Common myeloid progenitor, CD34-positive (primary cell): ENCODE measurements around the gene GALNT10.

Experiments
- CTCF ChIA-PET: fragments of 350-600 bp; sonication (Branson Sonifier 250); formaldehyde crosslinking; loops from one replicate; lab custom pipeline; 2021; ENCODE audit warnings: antibody characterized with exemption; lab: Charles Lee
- POLR2A ChIA-PET: fragments of 350-600 bp; sonication (Branson Sonifier 250); formaldehyde crosslinking; loops from one replicate; lab custom pipeline; 2021; ENCODE audit warnings: antibody characterized with exemption; lab: Charles Lee
- DNase-seq, 3 donors: peaks; one replicate each; pipeline versions ENCODE4 v3.0.0 to v3.0.0-alpha.2; 2013
- H3K27ac ChIP-seq, 2 experiments: 1 replicate in 1 of 2; 2 replicates in 1 of 2; pipeline ENCODE4 v1.7.0; 2013; ENCODE audit warnings: inconsistent platforms in 2 of 2, low read length in 2 of 2, mild to moderate bottlenecking in 2 of 2, low read depth in 1 of 2, moderate library complexity in 1 of 2; ENCODE audit not compliant: severe bottlenecking in 2 of 2, insufficient read depth in 1 of 2, poor library complexity in 1 of 2
- H3K27me3 ChIP-seq, 5 experiments: replicated peaks in 2 of 5; 1 replicate in 3 of 5; 2 replicates in 2 of 5; pipeline versions ENCODE4 v1.6.1 to v1.7.0; 2013; ENCODE audit warnings: low read length in 4 of 5, mild to moderate bottlenecking in 2 of 5, moderate library complexity in 2 of 5, inconsistent platforms in 1 of 5; ENCODE audit not compliant: insufficient read depth in 5 of 5, control insufficient read depth in 4 of 5
- H3K36me3 ChIP-seq, 4 experiments: 1 replicate in 2 of 4; 2 replicates in 2 of 4; pipeline versions ENCODE4 v1.6.1 to v1.7.0; 2013; ENCODE audit warnings: low read length in 3 of 4, control low read depth in 1 of 4, mild to moderate bottlenecking in 1 of 4; ENCODE audit not compliant: control insufficient read depth in 4 of 4, insufficient read depth in 4 of 4
- H3K4me1 ChIP-seq, 4 experiments: 1 replicate in 3 of 4; 2 replicates in 1 of 4; pipeline versions ENCODE4 v1.6.1 to v1.7.1; 2013; ENCODE audit warnings: low read length in 3 of 4, mild to moderate bottlenecking in 3 of 4, control low read depth in 1 of 4, inconsistent platforms in 1 of 4, moderate library complexity in 1 of 4; ENCODE audit not compliant: control insufficient read depth in 4 of 4, insufficient read depth in 4 of 4; ENCODE audit errors: control extremely low read depth in 1 of 4
- H3K4me3 ChIP-seq, 7 experiments: 1 replicate in 4 of 7; 2 replicates in 3 of 7; pipeline versions ENCODE4 v1.5.1 to v1.7.0; 2013; ENCODE audit warnings: mild to moderate bottlenecking in 7 of 7, low read length in 6 of 7, moderate library complexity in 6 of 7, inconsistent platforms in 2 of 7, low read depth in 2 of 7, control low read depth in 1 of 7; ENCODE audit not compliant: insufficient read depth in 4 of 7, control insufficient read depth in 1 of 7; ENCODE audit errors: extremely low read depth in 1 of 7
- H3K9me3 ChIP-seq, 5 experiments: 1 replicate in 4 of 5; 2 replicates in 1 of 5; pipeline versions ENCODE4 v1.6.1 to v1.7.1; 2013; ENCODE audit warnings: low read length in 4 of 5, mild to moderate bottlenecking in 2 of 5, inconsistent platforms in 1 of 5, low read depth in 1 of 5, moderate library complexity in 1 of 5; ENCODE audit not compliant: control insufficient read depth in 4 of 5, insufficient read depth in 2 of 5; ENCODE audit errors: control extremely low read depth in 1 of 5
- WGBS: methylation state at CpG from one replicate; pipeline ENCODE4 v1.1.5; 2013; ENCODE audit not compliant: insufficient coverage; 5-methylcytosine and 5-hydroxymethylcytosine counted together

Gene GALNT10

DNA sequence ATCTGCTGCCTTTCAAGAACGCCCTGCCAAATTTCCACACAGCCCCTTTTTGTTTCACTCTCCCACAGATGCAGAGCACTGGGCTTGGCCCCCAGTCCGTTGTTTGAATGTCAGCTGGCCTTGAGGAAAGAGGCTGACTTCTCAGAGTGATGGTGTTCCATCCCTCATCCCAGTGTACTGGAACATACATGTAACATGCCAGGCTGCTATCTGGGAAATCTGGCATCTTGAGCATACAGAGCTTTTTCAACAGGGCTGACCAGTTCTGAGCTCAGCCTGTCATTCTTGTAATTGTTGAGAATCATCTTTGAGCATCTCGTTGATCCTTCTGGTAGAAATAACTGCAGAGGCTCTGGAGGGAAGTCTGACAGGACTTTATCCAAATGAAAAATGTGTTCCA is 2.8 kb downstream of the GALNT10 start:
- CTCF ChIA-PET: interaction anchor here (0.5 to 6.4 kb wide), 11 partner anchors 9 to 452 kb away, joined by 3 to 48 read pairs (median 4); no protein-coding TSS in a partner anchor

DNA sequence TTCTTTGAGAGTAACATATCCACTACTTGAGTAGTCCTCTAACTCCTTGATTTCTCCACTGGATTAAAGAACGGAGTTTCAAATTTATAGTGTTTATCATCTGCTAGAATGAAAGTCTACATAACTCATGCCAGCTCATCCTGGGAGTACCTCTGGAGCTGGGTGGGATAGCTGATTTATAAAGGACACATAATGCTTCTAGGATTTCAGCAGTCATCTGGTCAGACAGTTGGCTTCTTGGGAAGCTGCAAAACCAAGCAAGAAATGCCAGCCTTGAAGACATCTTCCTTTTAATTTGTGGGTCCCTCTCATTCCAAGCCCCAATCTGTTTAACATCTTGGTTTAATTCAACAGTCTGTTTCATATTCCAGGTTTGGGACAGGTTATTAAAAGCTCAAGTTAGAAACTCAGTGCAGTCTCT is 3.2 kb downstream of the GALNT10 start:
- H3K27me3 ChIP-seq: peaks cover 0 to 9% (median 4%) of the 10 kb centered on the region in 5 experiments
- no peak overlapping the region for H3K4me3 ChIP-seq
- peaks cover 0 to 11% (median 1%) of the 10 kb centered on the region in 4 experiments for H3K36me3 ChIP-seq
- no peak for DNase-seq
- H3K4me1 ChIP-seq: peaks cover 12 to 49% (median 37%) of the 10 kb centered on the region in 4 experiments
- ChIA-PET POLR2A (interaction anchor here (0.6 kb wide), 1 partner anchor 23 kb away, joined by 3 read pairs; no protein-coding TSS in a partner anchor), CTCF (interaction anchor here (0.5 to 6.4 kb wide), 9 partner anchors 8 to 452 kb away, joined by 3 to 48 read pairs (median 3); no protein-coding TSS in a partner anchor)
- no peak overlapping the region for H3K27ac ChIP-seq
- 100% methylated on average over 1 of the region's 1 CpG for WGBS
- H3K9me3 ChIP-seq: no peaks in the 10 kb centered on the region

More for the DNA sequence above, 2.8 kb downstream of the GALNT10 start:
- Histone ChIP-seq H3K36me3 (peaks cover 0 to 10% (median 1%) of the 10 kb centered on the region in 4 experiments), H3K9me3 (no peaks in the 10 kb centered on the region), H3K27ac (no peak overlapping the region), H3K4me3 (no peak overlapping the region), H3K27me3 (peaks cover 0 to 9% (median 4%) of the 10 kb centered on the region in 5 experiments), H3K4me1 (peaks cover 12 to 44% (median 34%) of the 10 kb centered on the region in 4 experiments)
- DNase-seq: no peak
- POLR2A ChIA-PET: interaction anchor here (0.6 to 0.8 kb wide), 2 partner anchors 11 to 24 kb away, joined by 3 to 4 read pairs; no protein-coding TSS in a partner anchor
- whole genome bisulfite sequencing: 92% methylated on average over 3 of the region's 3 CpGs

DNA sequence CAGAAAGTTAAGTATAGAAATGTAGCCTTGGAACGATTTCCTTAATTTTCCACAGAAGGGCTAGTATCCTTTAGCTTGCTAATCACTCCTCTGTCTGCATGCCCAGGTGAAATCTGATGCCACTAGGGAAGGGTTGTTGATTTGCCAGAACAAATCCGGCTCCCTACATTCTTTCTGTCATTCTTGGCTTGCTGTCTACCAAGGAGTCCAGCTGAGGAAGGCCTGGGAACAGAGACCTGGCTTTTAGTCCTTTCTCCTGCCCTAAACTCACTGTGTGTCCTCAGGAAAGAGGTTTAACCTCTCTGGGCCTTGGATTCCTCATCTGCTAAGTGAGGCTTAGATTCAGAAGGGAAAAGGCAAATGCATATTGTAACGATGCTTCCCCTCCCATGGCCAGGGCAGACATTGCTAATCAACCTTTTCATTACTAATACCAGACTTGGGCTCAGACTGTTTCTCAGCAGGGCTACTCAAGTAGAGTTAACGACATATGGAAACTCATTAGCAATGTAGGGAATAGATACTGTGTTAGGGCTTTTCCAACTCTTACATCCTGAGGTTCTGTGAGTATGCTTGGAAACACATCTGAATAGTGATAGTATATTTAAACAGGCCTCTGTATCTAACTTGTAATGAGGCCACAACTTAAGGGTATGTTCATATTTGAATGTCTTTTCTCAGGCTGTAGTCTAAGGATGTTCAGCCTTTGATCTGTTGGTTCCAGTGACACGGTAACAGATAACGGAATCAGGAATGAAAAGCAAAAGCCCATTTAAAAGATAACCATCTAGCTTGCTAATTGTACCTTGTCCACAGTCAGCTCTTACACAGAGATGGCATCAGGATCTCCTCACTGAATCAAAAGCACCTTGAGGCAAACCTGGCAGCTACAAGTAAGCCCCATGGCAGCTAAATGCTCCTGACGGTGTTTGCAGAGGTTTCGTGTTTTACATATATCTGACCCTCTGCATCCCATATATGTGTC is 4.1 kb downstream of the GALNT10 start:
- Histone ChIP-seq H3K9me3 (no peaks in the 10 kb centered on the region), H3K27me3 (peaks cover 0 to 2% (median 0%) of the 10 kb centered on the region in 5 experiments), H3K4me1 (peaks cover 12 to 51% (median 40%) of the 10 kb centered on the region in 4 experiments), H3K27ac (no peak overlapping the region), H3K4me3 (no peak overlapping the region), H3K36me3 (peaks cover 0 to 11% (median 1%) of the 10 kb centered on the region in 4 experiments)
- WGBS: 93% methylated on average over 3 of the region's 8 CpGs
- no peak for DNase-seq
- ChIA-PET CTCF (interaction anchor here (1.2 to 6.4 kb wide), 4 partner anchors 14 to 80 kb away, joined by 3 to 48 read pairs (median 4); no protein-coding TSS in a partner anchor), POLR2A (no interaction called here)

DNA sequence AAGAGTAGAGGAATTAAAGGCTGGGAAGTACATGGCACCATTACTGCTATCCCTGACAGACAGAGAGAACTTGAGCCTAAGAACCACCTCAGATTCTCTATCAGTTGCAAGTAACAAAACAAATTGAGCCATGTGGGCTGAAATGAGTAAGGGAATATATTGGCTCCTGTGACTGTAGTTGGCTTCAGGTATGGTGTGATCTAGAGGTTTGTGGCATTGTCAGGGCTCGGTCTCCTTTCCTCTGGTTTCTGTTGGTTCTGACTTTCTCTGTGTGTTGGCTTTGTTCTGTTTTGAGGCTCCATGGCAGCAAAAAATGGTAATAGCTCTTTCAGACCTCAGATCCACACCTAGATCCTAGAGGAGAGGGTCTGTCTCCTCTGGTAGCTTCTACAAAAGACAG is 5.7 kb downstream of the GALNT10 start:
- Histone ChIP-seq H3K9me3 (no peaks in the 10 kb centered on the region), H3K27ac (no peak overlapping the region), H3K4me1 (peaks cover 14 to 59% (median 38%) of the 10 kb centered on the region in 4 experiments), H3K36me3 (peaks cover 0 to 13% (median 1%) of the 10 kb centered on the region in 4 experiments), H3K4me3 (peak overlapping the region in 1 of 7 experiments; percentile 59), H3K27me3 (no peaks in the 10 kb centered on the region)
- POLR2A ChIA-PET: interaction anchor here (0.7 kb wide), 1 partner anchor 192 kb away, joined by 3 read pairs; no protein-coding TSS in a partner anchor
- WGBS: 100% methylated on average over 1 of the region's 1 CpG
- CTCF ChIA-PET: interaction anchor here (0.9 to 3.5 kb wide), 13 partner anchors 8 to 208 kb away, joined by 3 to 19 read pairs (median 4); no protein-coding TSS in a partner anchor
- DNase-seq: no peak

DNA sequence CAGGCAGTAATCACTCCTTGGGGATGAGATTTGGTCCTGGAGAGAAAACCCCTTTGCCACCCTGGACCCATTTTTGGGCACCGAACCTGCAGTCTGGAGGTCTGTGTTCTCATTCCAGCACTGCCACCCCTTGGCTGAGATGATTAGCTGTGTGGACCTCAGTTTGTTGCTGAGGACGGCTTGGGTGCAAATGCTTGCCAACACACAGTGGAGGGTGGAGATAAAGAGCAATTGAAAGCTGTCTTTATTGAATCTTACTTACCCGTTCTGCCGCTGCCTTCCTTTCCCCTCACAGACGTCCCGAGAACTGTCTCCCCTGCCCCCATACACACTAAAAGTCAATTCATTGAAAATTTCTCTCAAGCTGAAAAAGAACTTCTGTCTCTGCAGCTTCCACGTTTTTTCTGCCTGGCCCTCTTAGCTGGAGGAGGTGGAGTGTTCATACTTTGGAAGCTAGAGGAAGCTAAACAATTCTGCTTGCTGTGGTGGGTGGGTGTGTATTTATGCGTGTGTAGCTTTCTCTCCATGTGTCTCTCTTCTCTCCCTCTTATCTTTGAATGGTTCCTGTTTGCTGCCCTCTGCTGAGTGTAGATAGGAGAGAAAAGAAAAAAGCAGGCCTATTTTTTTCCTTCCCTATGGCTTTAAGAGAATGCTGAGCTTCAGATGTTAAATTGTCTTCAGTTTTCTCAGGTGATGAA is 6.6 kb downstream of the GALNT10 start:
- CTCF ChIA-PET: interaction anchor here (0.8 to 3.5 kb wide), 26 partner anchors 9 to 1661 kb away, joined by 3 to 19 read pairs (median 4); no protein-coding TSS in a partner anchor
- H3K36me3 ChIP-seq: peaks cover 0 to 13% (median 1%) of the 10 kb centered on the region in 4 experiments
- peak; percentile 81 to 92 (median 87) for DNase-seq
- peak overlapping the region in 5 of 7 experiments; percentile 13 to 59 (median 30) for H3K4me3 ChIP-seq
- H3K27ac ChIP-seq: peak overlapping the region in 1 of 2 experiments; percentile 68
- POLR2A ChIA-PET: interaction anchor here (0.7 kb wide), 1 partner anchor 191 kb away, joined by 3 read pairs; no protein-coding TSS in a partner anchor
- no peaks in the 10 kb centered on the region for H3K27me3 ChIP-seq
- H3K4me1 ChIP-seq: peaks cover 9 to 52% (median 35%) of the 10 kb centered on the region in 4 experiments
- WGBS: 13% methylated on average over 6 of the region's 8 CpGs
- H3K9me3 ChIP-seq: no peaks in the 10 kb centered on the region

DNA sequence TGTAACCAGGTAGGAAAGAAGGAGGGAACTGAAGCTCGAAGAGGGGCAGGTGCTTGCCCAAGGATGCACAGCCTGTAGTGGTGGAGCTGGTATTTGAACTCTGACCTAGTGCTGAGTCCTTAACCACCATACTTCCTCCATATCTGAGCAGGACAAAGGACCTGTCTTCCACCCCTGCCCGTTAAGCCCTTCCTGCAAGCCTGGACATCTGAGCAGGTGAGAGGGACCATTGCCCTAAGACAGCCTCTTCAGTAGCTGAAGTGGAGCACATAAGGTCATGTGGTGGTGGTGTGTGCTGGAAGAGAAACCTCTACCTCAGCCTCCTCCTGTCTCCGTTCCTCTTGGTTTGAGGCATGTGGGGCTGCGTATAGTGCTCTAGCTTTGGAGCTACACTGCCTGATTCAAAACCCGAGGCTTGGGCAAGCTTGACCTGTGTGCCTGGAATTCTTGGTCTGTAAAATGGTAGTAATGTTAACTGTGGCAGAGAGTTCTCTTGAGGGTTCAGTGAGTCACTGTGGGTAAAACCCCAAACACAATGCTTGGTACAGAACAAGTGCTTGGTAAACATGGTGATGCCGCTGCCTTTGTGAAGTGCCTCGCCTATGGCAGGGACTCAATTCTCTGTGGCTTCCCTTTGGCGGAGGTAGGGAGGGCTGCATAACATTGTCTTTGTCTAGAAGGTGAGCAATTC is 7.4 kb downstream of the GALNT10 start:
- peak in 2 of 3 donors; percentile 62 to 74 for DNase-seq
- H3K27ac ChIP-seq: no peak overlapping the region
- POLR2A ChIA-PET: no interaction called here
- peak overlapping the region in 1 of 7 experiments; percentile 9 for H3K4me3 ChIP-seq
- no peaks in the 10 kb centered on the region for H3K9me3 ChIP-seq
- H3K27me3 ChIP-seq: no peaks in the 10 kb centered on the region
- CTCF ChIA-PET: interaction anchor here (0.8 to 3.5 kb wide), 20 partner anchors 9 to 1662 kb away, joined by 3 to 19 read pairs (median 4); no protein-coding TSS in a partner anchor
- peaks cover 0 to 13% (median 1%) of the 10 kb centered on the region in 4 experiments for H3K36me3 ChIP-seq
- H3K4me1 ChIP-seq: peaks cover 11 to 57% (median 41%) of the 10 kb centered on the region in 4 experiments
- WGBS: 88% methylated on average over 4 of the region's 8 CpGs
